ENCODE results near the gene DAO. TPM values are rescaled to one million over a fixed set of nuclear protein-coding genes. Genes with fewer than 3 reads are reported as not detected.

The DAO gene
- total RNA-seq, 1 donor from 2014 or later: 0.41 TPM

GRCh38 chr12:108949976-108950375 lies 70.1 kb downstream of the DAO start:
- Mint-ChIP-seq H3K9me3 (ENCODE audit: unreplicated experiment) (peaks cover 7% of the 10 kb centered on the region), H3K27ac (ENCODE audit: unreplicated experiment) (no peak overlapping the region), H3K4me1 (ENCODE audit: unreplicated experiment) (no peaks in the 10 kb centered on the region)

More at GRCh38 chr12:108949976-108950375, 70.1 kb downstream of the DAO start:
- H3K27me3 Mint-ChIP-seq (ENCODE audit: unreplicated experiment): peaks cover 4% of the 10 kb centered on the region
- no peak for DNase-seq (ENCODE audit: low spot score)
- peaks cover 4% of the 10 kb centered on the region for H3K36me3 Mint-ChIP-seq (ENCODE audit: low read depth, unreplicated experiment)
- TF ChIP-seq CTCF (IDR thresholded peaks at IDR 0.05; ENCODE audit: unreplicated experiment): no peak
- no peak overlapping the region for H3K4me3 Mint-ChIP-seq (ENCODE audit: unreplicated experiment)

Small RNAs within 50 kb of the gene (microRNA-seq; reads per million reads assigned to microRNA genes)
- not detected for gene MIR619 (ENCODE audit: unreplicated experiment)

Other genes starting within 250 kb of the DAO start
- 1.6 TPM for gene SELPLG, start 246.2 kb upstream of the DAO start, total RNA-seq (ENCODE audit: unreplicated experiment)
- gene CORO1C, start 148.6 kb upstream of the DAO start, total RNA-seq (ENCODE audit: unreplicated experiment): 380 TPM
- gene SSH1, start 22.5 kb upstream of the DAO start, total RNA-seq (ENCODE audit: unreplicated experiment): 67.5 TPM
- gene SVOP, start 141.0 kb downstream of the DAO start, total RNA-seq (ENCODE audit: unreplicated experiment): 0.15 TPM
- gene USP30, start 172.5 kb downstream of the DAO start, total RNA-seq (ENCODE audit: unreplicated experiment): 13.6 TPM
- gene ALKBH2, start 213.4 kb downstream of the DAO start, total RNA-seq (ENCODE audit: unreplicated experiment): 10.4 TPM
- 39.4 TPM for gene UNG, start 217.5 kb downstream of the DAO start, total RNA-seq (ENCODE audit: unreplicated experiment)
- 1.7 TPM for gene ACACB, start 236.5 kb downstream of the DAO start, total RNA-seq (ENCODE audit: unreplicated experiment)

Data from endothelial cell (in vitro differentiated cells).